ENCODE measurements around the gene PDGFRB. TPM values are rescaled to one million over a fixed set of nuclear protein-coding genes. Genes with fewer than 3 reads are reported as not detected.

The PDGFRB gene
- total RNA-seq, 4 donors from 2014 or later = 17.5 to 87.5 (median 31.2) TPM

- Histone ChIP-seq H3K4me3 (no peak overlapping the region), H3K9me3 (no peaks in the 10 kb centered on the region), H3K27me3 (no peaks in the 10 kb centered on the region), H3K4me1 (no peaks in the 10 kb centered on the region), H3K27ac (no peak overlapping the region), H3K36me3 (no peaks in the 10 kb centered on the region)
- TF ChIP-seq, protein P1, sequence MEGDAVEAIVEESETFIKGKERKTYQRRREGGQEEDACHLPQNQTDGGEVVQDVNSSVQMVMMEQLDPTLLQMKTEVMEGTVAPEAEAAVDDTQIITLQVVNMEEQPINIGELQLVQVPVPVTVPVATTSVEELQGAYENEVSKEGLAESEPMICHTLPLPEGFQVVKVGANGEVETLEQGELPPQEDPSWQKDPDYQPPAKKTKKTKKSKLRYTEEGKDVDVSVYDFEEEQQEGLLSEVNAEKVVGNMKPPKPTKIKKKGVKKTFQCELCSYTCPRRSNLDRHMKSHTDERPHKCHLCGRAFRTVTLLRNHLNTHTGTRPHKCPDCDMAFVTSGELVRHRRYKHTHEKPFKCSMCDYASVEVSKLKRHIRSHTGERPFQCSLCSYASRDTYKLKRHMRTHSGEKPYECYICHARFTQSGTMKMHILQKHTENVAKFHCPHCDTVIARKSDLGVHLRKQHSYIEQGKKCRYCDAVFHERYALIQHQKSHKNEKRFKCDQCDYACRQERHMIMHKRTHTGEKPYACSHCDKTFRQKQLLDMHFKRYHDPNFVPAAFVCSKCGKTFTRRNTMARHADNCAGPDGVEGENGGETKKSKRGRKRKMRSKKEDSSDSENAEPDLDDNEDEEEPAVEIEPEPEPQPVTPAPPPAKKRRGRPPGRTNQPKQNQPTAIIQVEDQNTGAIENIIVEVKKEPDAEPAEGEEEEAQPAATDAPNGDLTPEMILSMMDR (IDR thresholded peaks at IDR 0.05) = peak in 1 of 6 experiments; percentile 5
- TF ChIP-seq POLR2A (IDR thresholded peaks at IDR 0.05) = no peak
- DNase-seq = peak in 2 of 3 donors; percentile 29 to 47
These were observed 85.7 kb downstream of the PDGFRB start for GRCh38 chr5:150069672-150070627.

GRCh38 chr5:150068961-150069645, 86.5 kb downstream of the PDGFRB start:
- no peaks in the 10 kb centered on the region for H3K9me3 ChIP-seq
- H3K36me3 ChIP-seq = no peaks in the 10 kb centered on the region
- H3K27me3 ChIP-seq = no peaks in the 10 kb centered on the region
- H3K27ac ChIP-seq = no peak overlapping the region
- H3K4me1 ChIP-seq = no peaks in the 10 kb centered on the region
- TF ChIP-seq, protein P1 (IDR thresholded peaks at IDR 0.05) = no peak
- TF ChIP-seq POLR2A (IDR thresholded peaks at IDR 0.05) = no peak
- DNase-seq = peak in 1 of 3 donors; percentile 40
- H3K4me3 ChIP-seq = no peak overlapping the region

GRCh38 chr5:150068472-150068871, 87.2 kb downstream of the PDGFRB start:
- H3K9me3 ChIP-seq = no peaks in the 10 kb centered on the region
- H3K27ac ChIP-seq = no peak overlapping the region
- H3K4me3 ChIP-seq = no peak overlapping the region
- DNase-seq = peak in 1 of 3 donors; percentile 46
- H3K27me3 ChIP-seq = no peaks in the 10 kb centered on the region
- TF ChIP-seq, protein P1 (IDR thresholded peaks at IDR 0.05) = no peak
- TF ChIP-seq POLR2A (IDR thresholded peaks at IDR 0.05) = no peak
- no peaks in the 10 kb centered on the region for H3K4me1 ChIP-seq
- no peaks in the 10 kb centered on the region for H3K36me3 ChIP-seq

GRCh38 chr5:150068071-150068470, 87.6 kb downstream of the PDGFRB start:
- H3K4me1 ChIP-seq = no peaks in the 10 kb centered on the region
- H3K27me3 ChIP-seq = no peaks in the 10 kb centered on the region
- no peak overlapping the region for H3K4me3 ChIP-seq
- DNase-seq = peak in 1 of 3 donors; percentile 25
- H3K9me3 ChIP-seq = no peaks in the 10 kb centered on the region
- TF ChIP-seq POLR2A (IDR thresholded peaks at IDR 0.05) = no peak
- TF ChIP-seq, protein P1 (IDR thresholded peaks at IDR 0.05) = no peak
- H3K36me3 ChIP-seq = no peaks in the 10 kb centered on the region
- no peak overlapping the region for H3K27ac ChIP-seq

DNA sequence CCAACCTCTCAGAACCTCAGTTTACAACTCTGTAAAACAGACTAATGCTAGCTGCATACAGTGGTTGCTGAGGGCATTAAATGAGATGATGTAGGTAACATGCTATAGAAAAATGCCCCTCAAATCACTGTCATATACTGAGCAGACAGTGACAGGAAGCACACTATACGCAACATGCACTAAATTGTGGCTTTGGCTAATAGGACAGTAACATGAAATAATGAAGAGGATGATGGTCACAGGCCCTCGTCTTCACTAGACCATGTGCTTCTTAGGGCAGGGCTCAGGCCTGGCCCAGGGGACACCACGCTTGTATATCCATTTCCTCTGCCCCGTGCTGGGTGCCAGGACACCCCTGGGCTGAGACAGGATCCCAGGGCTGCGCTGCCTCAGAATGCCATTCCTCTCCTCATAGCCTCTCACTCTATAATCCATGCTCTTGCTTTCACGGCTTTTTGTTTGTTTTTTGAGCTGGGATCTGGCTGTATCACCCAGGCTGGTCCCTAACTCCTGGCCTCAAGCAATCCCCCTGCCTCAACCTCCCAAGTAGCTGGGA, 88.2 kb downstream of the PDGFRB start:
- Histone ChIP-seq H3K4me3 (no peak overlapping the region), H3K9me3 (no peaks in the 10 kb centered on the region), H3K4me1 (no peaks in the 10 kb centered on the region), H3K27ac (no peak overlapping the region), H3K36me3 (no peaks in the 10 kb centered on the region), H3K27me3 (no peaks in the 10 kb centered on the region)
- no peak for TF ChIP-seq POLR2A (IDR thresholded peaks at IDR 0.05)
- TF ChIP-seq, protein P1 (IDR thresholded peaks at IDR 0.05) = no peak
- DNase-seq = peak in 1 of 3 donors; percentile 22
